GM19351 (cell line): ENCODE data around the gene CNST.
"Not testable (repeated sequence)": the region's sequence is repeated elsewhere in the genome, so short reads cannot be mapped to it uniquely, and the experiment has no call there.

Source experiments
- ATAC-seq: cut with Tn5 transposase; IDR thresholded peaks from one replicate; pipeline ENCODE4 v1.9.1; 2021; ENCODE audit warnings: mild to moderate bottlenecking, moderate library complexity; ENCODE audit not compliant: unreplicated experiment

Gene CNST

DNA sequence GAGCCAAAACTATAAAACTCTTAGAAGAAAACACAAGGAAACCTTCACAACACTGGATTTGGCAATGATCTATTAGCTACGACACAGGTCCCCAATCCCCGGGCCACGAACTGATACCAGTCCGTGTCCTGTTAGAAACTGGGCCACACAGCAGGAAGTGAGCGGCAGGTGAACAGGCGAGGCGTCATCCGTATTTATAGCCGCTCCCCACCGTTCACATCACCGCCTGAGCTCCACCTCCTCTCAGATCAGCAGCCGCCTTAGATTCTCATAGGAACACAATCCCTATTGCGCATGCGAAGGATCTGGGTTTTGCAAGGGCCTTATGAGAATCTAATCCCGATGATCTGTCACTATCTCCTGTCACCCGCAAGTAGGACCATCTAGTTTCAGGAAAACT is 12.1 kb upstream of the CNST start:
- ATAC-seq: no peak

- ATAC-seq: no peak
Measured at GRCh38 chr1:246558041-246558440, 8.2 kb upstream of the CNST start.

DNA sequence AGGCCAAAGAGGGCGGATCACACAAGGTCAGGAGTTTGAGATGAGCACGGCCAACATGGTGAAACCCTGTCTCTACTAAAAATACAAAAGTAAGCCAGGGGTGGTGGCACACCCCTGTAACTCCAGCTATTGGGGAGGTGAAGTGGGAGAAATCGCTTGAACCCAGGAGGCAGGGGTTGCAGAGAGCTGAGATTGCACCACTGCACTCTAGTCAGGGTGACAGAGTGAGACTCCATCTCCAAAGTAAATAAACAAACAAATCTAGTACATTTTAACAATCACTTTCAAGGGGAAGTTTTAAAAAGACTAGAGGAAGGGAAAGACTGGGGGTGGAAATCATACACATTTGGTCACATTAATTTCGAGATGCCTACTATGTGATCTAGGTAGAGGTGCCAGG is 6.9 kb upstream of the CNST start:
- no peak for ATAC-seq

DNA sequence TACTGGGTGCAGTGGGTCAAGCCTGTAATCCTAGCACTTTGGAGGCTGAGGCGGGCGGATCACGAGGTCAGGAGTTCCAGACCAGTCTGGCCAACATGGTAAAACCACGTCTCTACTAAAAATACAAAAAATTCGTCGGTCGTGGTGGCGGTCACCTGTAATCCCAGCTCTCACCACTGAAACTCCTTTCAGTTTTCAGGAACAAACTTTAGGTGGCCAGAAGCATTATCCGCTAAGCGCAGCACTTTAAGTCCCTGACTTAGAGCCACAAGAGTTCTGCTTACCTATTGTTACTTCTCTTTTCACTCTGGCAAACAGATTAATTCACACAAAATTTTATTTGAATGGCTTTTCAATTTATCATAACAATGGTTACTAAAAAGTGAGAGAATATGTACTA is 5.4 kb upstream of the CNST start:
- not testable (repeated sequence) for ATAC-seq

DNA sequence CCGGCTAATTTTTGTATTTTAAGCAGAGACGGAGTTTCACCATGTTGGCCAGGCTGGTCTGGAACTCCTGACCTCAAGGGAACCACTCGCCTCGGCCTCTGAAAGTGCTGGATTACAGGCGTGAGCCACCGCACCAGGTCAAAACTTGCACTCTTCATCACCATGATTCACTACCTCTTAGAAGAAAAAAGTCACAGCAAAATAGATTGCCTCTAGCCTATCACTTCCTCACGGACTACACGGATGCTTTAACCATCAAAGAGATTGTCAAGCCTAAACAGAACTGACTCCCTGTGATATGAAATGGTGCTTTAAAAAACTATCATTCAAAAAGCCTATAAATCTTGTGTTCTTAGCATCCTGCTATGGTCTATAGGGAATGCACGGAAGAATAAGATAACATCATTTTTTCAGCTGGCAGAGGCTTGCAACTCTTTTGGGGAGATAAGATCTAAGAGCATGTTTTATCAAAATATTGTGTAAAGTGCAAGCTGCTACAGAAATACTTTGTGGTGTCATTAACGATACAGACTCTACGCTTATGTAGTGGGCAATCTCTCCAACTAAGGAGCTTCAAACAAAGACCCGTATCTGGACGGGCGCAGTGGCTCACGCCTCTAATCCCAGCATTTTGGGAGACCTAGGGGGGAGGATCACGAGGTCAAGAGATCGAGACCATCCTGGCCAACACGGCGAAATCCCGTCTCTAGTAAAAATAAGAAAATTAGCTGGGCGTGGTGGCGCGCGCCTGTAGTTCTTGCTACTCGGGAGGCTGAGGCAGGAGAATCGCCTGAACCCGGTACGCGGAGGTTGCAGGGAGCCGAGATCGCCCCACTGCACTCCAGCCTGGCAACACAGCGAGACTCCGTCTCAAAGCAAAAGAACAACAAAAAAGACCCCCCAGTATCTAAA is 1.2 kb upstream of the CNST start:
- ATAC-seq: no peak

DNA sequence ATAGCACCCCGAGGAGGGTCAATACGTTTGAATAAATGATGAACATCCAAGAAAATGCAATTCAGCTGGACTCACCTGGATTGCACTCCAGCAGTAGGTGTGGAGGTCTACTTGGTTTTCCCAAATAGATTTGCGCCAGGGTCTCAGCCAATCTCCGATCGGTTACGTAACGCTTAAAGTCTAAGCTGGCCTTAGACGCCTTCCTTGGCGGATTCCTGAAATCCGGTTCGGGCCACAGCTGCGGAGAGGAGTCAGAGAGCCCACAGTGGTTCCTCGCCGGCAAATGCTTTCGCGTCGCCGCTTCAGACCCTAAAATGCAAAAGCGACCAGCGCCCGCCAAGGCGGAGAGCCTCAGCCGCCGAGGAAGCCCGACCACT is 517 bp upstream of the CNST start:
- ATAC-seq: no peak

- peak; percentile 22 for ATAC-seq
Measured at GRCh38 chr1:246566813-246567645, 773 bp downstream of the CNST start.

- ATAC-seq: no peak
Measured at GRCh38 chr1:246567646-246568235, 1.5 kb downstream of the CNST start.

DNA sequence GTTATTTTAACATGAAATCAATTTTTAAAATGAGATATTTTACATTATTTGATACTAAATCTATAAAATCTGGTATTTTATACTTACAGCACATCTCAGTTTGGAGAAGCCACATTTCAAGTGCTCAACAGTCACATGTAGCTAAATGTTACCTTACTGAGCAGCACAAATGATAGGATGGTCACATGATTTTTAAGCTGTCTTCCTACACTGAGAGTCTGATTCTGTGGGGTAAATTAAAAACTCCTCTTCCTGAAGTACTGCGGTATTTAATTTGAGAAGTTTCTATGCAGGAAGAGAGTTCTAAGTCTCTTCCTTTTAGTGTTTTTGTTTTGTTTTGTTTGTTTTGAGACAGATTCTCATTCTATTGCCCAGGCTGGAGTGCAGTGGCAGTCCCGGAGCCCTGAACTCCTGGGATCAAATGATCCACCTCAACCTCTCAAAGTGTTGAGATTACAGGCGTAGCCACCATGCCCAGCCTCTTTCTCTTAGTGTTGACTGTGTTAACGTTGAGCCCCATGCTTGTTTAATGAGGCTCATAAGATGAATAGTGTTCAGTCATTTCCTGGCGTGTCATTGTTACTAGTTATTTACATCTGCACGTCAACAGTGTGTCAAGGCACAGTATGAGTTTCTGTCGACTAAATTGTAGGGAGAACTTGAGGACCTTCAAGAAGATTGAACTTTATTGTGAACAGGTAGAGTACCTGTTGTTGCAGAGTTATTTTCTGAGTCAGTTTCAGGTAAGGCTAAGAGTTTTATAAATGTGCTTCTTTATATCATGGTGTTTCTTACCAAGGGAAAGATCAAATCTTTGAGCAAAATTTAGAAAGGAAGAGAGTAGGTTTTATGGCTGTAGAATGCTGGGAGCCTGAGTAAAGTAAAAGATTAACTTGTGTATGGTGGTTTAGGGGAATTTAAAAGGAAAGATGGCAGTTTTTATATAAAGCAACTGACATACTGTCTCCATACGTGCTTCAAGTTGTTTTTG is 3.3 kb downstream of the CNST start:
- ATAC-seq: no peak

GRCh38 chr1:246571309-246571708 is 5.1 kb downstream of the CNST start:
- not testable (repeated sequence) for ATAC-seq

DNA sequence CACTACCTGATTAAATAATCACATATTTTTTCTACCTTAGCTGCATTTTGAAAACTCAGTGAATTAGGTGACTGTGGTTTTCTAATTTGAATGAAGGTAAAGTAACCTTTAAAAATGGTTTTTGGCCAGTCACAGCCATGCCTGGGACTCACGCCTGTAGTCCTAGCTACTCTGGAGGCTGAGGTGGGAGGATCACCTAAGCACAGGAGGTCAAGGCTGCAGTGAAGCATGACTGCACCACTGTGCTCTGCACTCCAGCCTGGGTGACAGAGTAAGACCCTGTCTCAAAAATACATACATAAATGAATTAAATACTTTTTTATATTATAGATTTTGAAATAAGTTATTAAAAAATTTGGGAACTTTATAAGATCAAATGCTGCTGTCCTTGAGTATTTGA is 5.7 kb downstream of the CNST start:
- no peak for ATAC-seq

DNA sequence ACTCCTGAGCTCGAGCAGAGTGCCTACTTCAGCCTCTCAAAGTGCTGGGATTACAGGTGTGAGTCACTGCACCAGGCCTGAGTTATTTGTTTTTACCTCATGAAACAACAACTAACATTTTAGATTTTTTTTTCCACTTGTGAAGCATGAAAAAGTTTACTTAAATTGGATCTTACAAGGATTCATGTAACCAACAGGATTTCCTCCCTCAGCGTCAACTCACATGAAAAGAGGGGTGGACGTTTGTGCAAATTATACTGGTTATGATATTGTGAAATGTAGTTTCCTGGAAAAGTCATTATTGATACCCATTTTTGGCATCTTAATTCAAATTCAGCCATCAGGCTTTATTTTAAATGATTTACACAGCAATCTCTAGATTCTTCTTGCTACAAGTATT is 6.5 kb downstream of the CNST start:
- no peak for ATAC-seq

GRCh38 chr1:246573491-246573890 is 7.2 kb downstream of the CNST start:
- ATAC-seq: no peak

DNA sequence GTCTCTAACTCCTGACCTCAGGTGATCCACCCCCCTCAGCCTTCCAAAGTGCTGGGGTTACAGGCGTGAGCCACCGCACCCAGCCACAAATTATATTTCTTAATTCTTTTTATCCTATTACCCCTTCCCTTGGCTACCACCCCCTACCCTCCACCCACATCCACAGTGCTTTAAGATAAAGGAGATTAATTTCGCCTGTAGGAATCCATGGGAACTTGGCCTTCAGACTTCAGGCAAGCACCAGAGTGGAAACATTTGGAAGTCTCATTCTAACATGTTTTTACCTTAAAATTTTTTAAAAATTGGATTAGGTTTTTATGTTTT is 10.4 kb downstream of the CNST start:
- no peak for ATAC-seq

- ATAC-seq: no peak
Measured at GRCh38 chr1:246577082-246577719, 10.9 kb downstream of the CNST start.

DNA sequence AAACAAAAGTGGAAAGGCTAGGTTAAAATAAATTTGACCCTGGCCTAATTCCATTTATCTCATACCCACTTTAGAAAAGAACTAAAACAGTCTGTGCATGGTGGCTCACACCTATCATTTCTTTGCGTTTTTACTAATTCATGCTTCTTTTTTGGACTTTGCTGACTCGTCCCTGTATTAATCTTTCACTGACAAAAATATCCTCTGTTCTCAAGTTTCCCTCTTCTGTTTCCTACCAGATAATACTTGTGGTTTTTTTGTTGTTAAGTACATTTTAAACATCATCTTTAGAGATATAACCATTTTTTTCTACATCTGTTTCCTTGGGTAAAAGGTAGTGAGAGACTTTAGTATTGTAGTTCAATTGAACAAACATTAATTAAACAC is 11.5 kb downstream of the CNST start:
- ATAC-seq: no peak

DNA sequence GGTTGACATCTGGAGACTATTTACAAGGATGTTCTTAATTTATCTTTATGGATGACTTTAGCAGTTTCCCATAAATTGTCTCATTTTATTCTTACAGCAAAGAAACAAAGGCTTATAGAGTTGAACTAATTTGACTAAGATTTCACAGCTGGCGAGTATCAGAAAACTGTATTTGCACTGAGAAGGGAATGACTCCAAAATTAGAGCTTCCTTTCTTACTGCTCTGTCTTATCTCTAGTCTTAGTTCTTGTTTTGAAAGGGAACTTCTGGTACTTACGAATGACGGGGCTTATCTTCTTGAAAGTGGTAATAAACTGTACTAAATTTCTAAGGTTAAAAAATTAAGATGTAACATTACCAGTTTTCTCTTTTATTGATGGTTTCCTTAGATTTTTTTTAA is 13.6 kb downstream of the CNST start:
- peak; percentile 86 for ATAC-seq

- no peak for ATAC-seq
Measured at GRCh38 chr1:246580497-246581370, 14.5 kb downstream of the CNST start.
